ENCODE data around the gene PODN.

DNA sequence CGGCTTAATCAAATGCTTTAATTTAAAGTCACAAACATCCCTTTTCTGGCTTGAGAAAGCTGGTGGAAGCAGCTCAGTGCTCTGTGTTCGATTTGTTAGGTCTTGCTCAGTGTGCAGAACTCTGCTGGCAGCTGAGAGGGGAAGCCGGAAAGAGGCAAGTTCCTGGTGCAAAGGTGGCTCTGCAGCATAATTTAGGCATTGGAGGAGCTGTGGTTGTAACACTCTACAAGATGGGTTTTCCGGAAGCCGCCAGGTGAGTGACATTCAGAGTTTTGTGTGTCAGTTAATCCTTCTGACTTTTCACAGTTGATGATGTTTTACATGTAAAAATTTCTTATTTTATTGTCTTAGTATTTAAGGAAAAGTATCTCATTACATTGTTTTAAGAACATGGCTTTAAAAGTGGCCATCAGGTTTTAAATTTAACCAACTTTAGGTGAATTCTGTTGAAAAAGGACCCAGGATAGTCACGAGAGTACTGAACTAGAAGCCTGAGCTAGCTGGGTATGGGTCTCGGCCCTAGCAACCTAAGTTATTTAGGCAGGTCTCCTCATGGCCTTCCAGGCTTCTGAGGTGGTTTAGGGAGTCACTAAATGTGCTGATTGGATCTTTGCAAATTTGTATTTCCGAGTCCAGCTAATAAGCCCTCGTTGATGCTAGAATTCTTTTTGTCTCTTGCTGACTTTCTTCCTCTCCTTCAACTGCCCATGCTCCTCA, 47.1 kb upstream of the PODN start:
- TF ChIP-seq EP300 (IDR thresholded peaks at IDR 0.05), result no peak
- TF ChIP-seq, protein P1, sequence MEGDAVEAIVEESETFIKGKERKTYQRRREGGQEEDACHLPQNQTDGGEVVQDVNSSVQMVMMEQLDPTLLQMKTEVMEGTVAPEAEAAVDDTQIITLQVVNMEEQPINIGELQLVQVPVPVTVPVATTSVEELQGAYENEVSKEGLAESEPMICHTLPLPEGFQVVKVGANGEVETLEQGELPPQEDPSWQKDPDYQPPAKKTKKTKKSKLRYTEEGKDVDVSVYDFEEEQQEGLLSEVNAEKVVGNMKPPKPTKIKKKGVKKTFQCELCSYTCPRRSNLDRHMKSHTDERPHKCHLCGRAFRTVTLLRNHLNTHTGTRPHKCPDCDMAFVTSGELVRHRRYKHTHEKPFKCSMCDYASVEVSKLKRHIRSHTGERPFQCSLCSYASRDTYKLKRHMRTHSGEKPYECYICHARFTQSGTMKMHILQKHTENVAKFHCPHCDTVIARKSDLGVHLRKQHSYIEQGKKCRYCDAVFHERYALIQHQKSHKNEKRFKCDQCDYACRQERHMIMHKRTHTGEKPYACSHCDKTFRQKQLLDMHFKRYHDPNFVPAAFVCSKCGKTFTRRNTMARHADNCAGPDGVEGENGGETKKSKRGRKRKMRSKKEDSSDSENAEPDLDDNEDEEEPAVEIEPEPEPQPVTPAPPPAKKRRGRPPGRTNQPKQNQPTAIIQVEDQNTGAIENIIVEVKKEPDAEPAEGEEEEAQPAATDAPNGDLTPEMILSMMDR (IDR thresholded peaks at IDR 0.05), result no peak

Measured in ovary (tissue), 3 donors.